LNCAP (cell line): Measurements from ENCODE around the gene STUM.

ENCODE experiments used
- TF ChIP-seq, protein P1 (sequence below): fragments of 450-650 bp; IDR thresholded peaks from 2 replicates; pipeline ENCODE4 v1.5.1; 2017; ENCODE audit warnings: mild to moderate bottlenecking

Gene STUM, protein sequence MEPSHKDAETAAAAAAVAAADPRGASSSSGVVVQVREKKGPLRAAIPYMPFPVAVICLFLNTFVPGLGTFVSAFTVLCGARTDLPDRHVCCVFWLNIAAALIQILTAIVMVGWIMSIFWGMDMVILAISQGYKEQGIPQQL

DNA sequence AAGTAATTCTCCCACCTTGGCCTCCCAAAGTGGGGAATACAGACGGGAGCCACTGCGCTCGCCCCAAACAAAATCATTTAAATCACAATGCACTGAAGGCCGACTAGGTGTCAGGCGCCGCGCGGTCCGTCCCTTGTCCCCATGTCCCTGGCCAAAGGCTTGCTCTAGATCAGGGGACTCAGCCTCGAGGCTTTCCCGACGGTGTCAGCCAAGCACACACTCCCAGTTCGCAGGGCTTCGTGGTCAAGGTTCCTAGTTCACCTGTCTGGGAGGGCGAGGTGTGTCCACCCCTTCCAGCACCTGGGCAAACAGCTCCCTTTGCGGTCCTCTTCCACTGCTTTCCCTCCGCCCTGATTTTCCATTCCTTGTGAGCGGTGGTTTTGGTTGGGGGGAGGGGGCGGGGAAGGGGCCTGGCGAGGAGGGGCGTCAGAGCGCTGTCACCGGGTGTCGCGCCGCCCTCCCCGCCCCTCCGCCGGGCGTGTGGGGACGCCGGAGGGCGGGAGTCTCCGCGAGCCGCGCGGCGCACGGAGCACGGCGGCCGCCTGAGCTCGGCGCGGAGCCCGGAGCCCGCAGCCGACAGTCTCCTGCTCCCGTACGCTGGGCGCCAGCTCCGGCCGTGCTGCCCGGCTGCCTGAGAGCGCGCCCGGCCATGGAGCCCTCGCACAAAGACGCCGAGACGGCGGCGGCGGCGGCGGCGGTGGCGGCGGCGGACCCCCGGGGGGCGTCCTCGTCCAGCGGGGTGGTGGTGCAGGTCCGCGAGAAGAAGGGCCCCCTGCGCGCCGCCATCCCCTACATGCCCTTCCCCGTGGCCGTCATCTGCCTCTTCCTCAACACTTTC is at the start of gene STUM:
TSS of gene STUM (plus strand) at position 509 of the 838 bp plus-strand sequence. CDS start at position 650, 141 bp downstream.
- TF ChIP-seq, protein P1, sequence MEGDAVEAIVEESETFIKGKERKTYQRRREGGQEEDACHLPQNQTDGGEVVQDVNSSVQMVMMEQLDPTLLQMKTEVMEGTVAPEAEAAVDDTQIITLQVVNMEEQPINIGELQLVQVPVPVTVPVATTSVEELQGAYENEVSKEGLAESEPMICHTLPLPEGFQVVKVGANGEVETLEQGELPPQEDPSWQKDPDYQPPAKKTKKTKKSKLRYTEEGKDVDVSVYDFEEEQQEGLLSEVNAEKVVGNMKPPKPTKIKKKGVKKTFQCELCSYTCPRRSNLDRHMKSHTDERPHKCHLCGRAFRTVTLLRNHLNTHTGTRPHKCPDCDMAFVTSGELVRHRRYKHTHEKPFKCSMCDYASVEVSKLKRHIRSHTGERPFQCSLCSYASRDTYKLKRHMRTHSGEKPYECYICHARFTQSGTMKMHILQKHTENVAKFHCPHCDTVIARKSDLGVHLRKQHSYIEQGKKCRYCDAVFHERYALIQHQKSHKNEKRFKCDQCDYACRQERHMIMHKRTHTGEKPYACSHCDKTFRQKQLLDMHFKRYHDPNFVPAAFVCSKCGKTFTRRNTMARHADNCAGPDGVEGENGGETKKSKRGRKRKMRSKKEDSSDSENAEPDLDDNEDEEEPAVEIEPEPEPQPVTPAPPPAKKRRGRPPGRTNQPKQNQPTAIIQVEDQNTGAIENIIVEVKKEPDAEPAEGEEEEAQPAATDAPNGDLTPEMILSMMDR = no peak

DNA sequence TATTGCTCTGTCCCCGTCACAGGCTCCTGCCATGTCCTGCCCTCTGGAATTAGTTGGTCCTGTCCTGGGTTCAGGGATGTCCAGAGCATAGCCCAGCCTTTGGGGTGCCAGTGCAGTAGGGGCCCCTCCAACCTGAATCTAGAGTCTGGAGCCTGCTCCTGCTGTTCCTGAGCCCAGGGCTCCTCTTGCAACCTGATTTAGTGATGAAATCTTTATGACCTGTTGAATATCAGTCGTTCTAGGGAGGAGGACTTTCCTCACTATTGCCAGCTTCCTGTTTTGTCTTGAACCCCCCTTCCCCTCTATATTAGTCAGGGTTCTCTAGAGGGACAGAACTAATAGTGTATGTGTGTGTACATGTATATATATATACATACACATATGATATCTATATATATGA is 42.5 kb upstream of the STUM start:
- TF ChIP-seq, protein P1 = no peak

DNA sequence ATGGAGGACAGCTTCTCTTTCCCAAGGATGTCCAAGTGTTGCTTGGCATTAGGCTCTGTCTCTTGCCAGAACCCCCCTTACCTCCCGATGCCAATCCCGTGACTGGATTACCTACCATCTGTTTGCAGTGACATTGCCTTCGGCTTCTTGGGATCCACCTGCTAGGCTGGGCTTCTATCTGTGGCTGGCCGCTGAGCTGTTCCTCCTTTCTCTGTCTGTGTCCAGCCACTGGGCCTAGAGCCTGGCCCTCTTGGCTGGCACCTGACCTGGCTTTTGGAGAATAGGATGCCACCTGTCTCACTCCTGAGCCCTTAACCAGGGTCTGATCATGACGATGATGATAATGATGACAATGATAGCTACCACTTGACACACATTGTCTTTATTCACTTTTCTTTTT is 41.6 kb upstream of the STUM start:
- TF ChIP-seq, protein P1 = no peak

DNA sequence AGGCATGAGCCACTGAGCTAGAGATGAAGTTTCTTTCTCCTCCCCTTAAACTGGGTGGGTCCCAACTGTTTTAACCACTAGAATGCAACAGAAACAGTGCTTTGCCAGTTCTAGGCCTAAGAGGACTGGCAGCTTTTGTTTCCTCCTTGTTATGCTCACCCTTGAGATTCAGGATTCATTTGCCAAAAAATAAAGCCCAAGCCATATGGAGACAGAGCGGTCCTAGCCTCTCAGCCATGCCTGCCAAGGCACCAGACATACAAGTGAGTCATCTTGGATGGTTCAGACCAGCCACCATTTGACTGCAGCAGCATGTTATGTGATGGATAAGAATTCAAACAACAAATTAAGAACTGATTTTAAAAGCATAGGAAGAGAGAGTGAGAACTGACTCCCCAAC is 38.1 kb upstream of the STUM start:
- TF ChIP-seq, protein P1 = no peak

DNA sequence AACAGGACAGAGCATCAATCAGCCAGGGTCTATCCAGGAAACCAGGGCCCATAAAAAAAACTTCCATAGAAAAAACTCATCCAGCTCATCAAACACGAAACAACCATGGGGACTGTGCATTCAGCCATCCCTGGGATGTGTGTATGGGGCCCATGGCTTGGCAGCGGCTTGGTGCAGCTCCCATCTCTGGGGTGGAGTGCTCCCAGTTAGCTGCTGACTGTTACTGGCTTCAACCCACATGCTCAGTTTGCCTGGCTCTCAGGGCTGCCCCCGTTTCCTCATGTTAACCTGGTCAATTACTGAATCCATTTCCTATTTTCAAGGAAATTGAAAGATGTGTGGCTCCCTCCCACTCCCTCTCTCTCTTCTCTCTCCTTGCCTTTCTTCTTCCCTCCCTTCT is 37.3 kb upstream of the STUM start:
- TF ChIP-seq, protein P1 = no peak

DNA sequence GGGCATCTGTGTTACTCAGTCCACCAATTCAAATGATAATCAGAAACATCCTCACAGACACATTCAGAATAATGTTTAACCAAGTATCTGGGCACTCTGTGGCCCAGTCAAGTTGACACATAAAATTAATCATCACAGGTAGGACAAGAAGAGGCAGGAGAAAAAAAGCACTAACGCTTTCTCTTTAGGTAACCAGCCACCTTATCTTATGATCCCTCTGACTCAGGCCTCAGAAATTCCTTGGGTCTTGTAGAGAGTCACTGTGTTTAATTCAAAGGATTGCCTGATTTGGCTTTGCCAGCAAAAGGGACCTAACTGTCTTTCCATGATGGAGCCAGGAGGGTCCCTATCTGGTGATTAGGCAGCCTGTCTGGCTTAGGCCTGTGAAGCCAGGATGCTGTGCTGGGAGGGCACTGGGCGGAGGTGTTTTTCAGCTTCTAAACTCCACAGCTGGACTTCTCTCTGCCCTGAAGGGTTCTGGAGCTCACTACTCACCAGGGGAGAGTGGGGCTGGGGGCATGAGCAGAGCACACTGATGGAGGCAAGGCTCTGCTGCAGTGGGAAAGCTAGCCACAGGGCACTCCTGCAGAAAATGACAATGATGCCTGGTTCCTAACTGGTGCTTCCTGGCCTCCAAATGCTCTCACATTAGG is 36.4 kb upstream of the STUM start:
- TF ChIP-seq, protein P1 = no peak

DNA sequence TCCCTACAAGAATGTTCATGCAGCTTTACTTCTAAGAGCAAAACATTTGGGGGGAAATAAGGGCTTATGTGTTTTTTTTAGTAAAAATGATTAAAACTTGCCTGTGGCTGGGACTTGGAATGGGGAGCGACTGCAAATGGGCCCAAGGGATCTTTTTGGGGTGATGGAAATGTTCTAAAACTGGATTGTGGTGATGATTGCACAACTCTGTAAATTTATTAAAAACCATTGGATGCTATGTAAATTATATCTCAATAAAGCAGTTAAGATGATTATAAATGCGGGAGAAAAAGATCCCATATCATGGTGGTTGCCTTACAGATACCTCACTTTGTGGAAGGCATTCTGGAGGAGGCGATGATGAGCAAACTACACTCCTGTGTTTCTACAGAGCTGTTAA is 30.2 kb upstream of the STUM start:
- TF ChIP-seq, protein P1 = no peak
